A549 treated with ZK216348 at 1 μM for 4 hours (cell line): ENCODE data around the gene USP2. TPM values are rescaled to one million over a fixed set of nuclear protein-coding genes. Genes with fewer than 3 reads are reported as not detected.

ENCODE experiments used
- total RNA-seq: library from RNA; stranded (reverse); fragments of 200-300 nt; extraction: Qiagen RNA extraction; gene quantifications from 5 replicates; pipeline ENCODE4 v1.2.3, GENCODE V29; 2022; ENCODE audit warnings: low read depth

USP2 gene, protein sequence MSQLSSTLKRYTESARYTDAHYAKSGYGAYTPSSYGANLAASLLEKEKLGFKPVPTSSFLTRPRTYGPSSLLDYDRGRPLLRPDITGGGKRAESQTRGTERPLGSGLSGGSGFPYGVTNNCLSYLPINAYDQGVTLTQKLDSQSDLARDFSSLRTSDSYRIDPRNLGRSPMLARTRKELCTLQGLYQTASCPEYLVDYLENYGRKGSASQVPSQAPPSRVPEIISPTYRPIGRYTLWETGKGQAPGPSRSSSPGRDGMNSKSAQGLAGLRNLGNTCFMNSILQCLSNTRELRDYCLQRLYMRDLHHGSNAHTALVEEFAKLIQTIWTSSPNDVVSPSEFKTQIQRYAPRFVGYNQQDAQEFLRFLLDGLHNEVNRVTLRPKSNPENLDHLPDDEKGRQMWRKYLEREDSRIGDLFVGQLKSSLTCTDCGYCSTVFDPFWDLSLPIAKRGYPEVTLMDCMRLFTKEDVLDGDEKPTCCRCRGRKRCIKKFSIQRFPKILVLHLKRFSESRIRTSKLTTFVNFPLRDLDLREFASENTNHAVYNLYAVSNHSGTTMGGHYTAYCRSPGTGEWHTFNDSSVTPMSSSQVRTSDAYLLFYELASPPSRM
- 0.42 to 1.1 TPM (median 0.70 TPM) in 5 replicates for total RNA-seq

GRCh38 chr11:119381181-119381988 is at the start of gene USP2:
TSS of gene USP2 (minus strand) at chr11:119381690. CDS start at chr11:119373480, 8,210 bp downstream.

DNA sequence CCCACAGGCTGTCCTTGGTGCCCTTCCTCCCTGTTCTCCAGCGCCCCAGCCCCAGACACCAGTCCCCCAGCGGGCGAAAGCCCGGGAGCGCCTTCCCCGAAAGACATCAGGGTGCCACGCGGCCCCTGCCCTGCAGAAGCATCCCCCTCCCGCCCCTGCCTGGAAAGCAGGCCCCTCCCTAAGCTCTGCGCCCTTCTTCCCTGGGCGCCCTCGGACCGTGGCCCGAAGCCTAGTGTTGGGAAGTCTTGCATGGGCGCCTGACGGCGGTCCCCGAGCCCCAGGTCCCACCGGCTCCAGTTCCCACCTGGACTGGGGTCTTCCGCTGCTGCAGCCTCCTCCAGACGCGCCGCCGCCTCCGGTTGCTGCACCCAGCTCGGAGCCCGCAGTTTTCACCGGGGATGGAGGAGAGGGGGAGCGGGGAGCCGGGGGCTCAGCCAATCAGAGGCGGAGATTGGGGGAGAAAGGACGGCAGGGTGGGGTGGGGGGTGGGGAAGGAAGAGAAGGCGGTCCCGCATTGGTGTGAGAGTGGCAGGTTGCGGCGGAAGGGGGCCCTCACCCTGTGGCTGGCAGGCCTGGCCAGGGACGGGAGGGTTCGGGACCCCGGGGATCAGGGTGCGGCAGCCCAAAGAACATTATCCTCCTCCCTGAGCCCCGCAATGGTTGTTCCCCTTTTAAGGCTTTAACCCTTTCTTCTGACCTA is 41.5 kb upstream of the USP2 start, which contains the start of gene THY1:
TSS of gene THY1 (minus strand) at position 364 of the 700 bp plus-strand sequence. CDS start 2,267 bp downstream, outside the sequence.

GRCh38 chr11:119346605-119347004 is 34.9 kb downstream of the USP2 start, which contains the start of gene MFRP:
TSS of gene MFRP (minus strand) at chr11:119346705. CDS start at chr11:119346513, 192 bp downstream.

DNA sequence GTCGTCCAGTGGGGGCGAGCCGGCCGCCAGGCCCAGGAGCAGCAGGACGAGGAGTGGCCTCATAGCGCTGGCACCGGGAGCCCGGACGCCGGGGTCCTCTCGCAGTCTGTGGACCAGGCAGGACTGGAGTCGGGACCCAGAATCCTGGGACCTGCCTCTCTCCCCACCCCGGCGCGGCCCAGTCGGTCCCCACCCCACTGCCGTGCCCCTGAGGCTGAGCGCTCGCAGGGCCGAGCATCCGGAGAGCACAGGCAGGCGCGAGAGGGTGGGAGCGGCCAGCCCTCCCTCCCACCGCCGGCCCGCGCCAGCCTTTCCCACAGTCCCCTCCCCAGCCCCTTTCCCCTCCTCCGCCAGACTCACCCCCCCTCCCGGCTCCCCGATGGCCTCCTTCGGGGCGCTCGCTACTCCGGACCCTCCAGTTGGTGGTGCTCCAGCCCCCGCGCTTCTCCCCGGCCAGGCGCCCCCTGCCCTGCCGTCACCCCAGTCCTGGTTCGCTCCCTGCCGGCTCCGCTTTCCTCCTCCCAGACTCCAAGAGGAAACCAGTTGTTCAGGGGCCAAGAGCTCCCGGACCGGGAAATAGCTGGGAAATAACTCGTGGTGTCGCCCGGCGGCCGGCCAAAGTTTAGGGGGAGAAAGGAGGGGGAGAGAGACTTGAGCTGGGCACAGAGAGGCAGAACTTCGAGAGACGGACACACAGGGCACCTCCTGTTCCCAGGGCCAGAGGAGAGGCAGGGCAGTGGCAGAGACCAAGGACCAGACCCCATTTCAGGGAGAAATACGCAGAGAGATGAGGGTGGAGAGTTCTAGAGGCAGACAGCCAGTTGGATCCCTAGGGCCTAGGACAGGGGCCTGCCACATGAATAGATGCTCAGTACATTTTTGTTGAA is 40.9 kb downstream of the USP2 start, which contains the start of gene C1QTNF5:
TSS of gene C1QTNF5 (minus strand) at position 549 of the 887 bp plus-strand sequence. CDS start at position 63, 486 bp downstream.

DNA sequence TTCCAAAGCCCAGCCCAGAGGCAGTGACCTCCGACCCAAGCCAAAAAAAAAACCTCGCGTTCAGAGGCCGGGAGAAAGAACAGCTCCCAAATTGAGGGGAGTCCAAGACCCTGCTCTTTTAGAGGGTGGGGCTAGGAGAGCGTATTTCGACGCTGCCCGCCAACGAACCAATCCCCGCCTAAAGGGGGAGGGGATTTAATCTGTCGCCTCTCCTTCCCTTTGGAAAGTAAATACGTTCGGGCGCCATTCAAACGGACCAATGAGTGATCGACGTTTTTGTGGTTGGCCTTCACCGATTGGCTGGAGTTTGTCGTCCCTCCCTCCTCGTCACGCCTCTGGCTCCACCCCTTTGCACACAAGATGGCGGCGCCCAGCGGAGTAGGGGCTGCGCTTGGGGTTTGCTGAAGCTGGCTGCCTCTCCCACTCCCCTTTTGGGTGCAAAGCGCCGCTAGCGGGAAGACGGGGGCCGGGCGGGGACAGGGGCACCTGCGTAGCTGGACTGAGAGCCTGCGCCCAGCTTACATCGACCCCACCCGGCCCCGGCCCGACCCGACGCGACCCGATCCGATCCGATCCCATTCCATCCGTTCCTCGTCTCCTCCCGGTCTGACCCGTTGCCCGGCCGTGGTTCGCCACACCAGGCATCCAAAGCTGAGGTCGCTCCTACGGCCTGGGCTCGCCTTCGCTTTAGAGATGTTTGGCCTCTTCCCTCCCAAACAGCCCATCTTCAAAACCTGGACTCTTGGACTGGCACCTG is 47.1 kb downstream of the USP2 start, which contains the start of gene RNF26:
TSS of gene RNF26 (plus strand) at position 354 of the 757 bp plus-strand sequence. CDS start 596 bp downstream, outside the sequence.

DNA sequence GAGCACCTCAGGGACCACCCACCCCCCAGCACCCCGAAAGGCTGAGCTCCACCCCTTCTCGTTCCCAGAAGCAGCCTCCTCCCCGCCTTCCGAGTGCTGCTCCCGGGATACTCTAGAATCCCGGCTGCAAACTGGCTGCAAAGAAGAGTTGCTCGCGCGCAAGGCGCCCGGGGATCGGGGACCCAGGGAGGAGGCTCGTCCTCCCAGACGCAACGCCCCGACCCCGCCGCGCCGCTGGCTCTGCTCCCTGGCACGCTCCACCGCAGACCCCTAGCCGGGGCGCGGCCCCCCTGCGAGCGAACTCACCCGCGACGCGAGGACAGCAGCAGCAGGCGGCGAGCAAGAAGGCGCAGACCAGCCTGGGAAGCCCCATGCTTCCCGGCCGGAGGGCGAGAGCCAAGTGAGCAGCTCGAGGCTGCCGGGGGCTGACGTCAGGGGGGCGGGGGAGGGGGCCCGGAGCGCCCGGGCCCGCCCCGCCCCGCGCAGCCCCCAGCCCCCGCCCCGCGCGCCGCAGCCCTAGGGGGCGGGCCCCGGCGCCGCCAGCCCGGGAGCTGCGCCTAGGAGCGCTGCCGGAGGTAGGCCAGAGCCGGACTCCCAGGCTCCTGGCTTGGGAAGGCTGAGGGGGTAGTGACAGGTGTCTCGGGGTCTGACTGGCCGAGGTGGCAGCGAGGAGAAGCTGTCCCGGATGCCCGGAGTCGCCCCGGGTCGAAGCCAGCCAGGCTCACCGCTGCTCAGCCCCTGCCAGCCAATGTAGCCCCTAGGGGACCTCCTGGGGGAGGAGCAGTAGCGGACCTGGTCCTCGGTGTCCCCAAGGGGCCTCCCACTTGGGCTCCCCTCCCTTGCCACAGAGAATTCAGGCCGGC is 64.5 kb downstream of the USP2 start, which contains the start of gene MCAM:
TSS of gene MCAM (minus strand) at position 402 of the 863 bp plus-strand sequence. CDS start at position 373, 29 bp downstream.

Other genes starting within 250 kb of the USP2 start
- 0.11 to 0.45 TPM (median 0.33 TPM) in 5 replicates for gene ABCG4, start 232.6 kb downstream of the USP2 start, total RNA-seq
- 5.9 to 12.5 TPM (median 10.7 TPM) in 5 replicates for gene NLRX1, start 213.0 kb downstream of the USP2 start, total RNA-seq
- gene NHERF4, start 196.2 kb downstream of the USP2 start, total RNA-seq = 0.15 to 0.16 TPM in 2 of 5 replicates, not detected in the others
- gene CBL, start 175.4 kb downstream of the USP2 start, total RNA-seq = 5.1 to 10.3 TPM (median 8.4 TPM) in 5 replicates
- 7.2 to 12.6 TPM (median 11.3 TPM) in 5 replicates for gene MCAM, start 64.6 kb downstream of the USP2 start, total RNA-seq
- 24.5 to 40.8 TPM (median 39.0 TPM) in 5 replicates for gene RNF26, start 47.2 kb downstream of the USP2 start, total RNA-seq
- not detected in 5 replicates for gene C1QTNF5, start 40.8 kb downstream of the USP2 start, total RNA-seq
- not detected in 5 replicates for gene MFRP, start 35.0 kb downstream of the USP2 start, total RNA-seq
- 12.5 to 15.2 TPM (median 13.7 TPM) in 5 replicates for gene THY1, start 41.5 kb upstream of the USP2 start, total RNA-seq